Measurements from ENCODE around the gene SCO2.

SCO2 gene

DNA sequence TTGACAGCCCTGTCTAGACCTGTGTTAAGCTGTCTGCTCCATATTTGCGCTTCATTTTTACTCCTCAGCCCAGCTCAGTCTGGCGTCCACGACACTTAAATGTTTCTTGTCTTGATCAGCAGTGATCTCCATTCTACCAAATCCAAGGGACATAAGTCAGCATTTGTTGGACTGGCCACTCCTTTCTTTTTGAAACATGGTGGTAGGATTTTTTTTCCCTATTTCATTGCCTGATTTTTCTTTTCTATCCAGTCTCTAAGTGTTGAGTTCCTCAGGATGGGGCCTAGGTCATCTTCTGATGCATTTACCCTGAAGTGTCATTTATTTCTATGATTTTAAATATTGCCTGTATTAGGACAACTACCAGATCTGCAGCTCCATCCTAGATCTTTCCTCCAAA lies 16.5 kb downstream of the SCO2 start:
- peaks cover 45% of the 10 kb centered on the region for H3K79me2 ChIP-seq (ENCODE audit: insufficient read depth, low read length)

GRCh38 chr22:50507991-50508884 lies 17.2 kb downstream of the SCO2 start, which contains the start of gene NCAPH2:
TSS of gene NCAPH2 (plus strand) at chr22:50508224. CDS start at chr22:50508338, 114 bp downstream.
- H4K20me1 ChIP-seq (ENCODE audit: insufficient read depth, low read length), result no peaks in the 10 kb centered on the region
- peak within 1 kb of the TSS; percentile 98 for H3K4me2 ChIP-seq (ENCODE audit: low read length)
- no peaks in the 10 kb centered on the region for H3F3A ChIP-seq (ENCODE audit: insufficient read depth, low read length)
- TF ChIP-seq EZH2 (IDR thresholded peaks at IDR 0.05; ENCODE audit: borderline replicate concordance, low read length), result no peak
- TF ChIP-seq, protein P1, sequence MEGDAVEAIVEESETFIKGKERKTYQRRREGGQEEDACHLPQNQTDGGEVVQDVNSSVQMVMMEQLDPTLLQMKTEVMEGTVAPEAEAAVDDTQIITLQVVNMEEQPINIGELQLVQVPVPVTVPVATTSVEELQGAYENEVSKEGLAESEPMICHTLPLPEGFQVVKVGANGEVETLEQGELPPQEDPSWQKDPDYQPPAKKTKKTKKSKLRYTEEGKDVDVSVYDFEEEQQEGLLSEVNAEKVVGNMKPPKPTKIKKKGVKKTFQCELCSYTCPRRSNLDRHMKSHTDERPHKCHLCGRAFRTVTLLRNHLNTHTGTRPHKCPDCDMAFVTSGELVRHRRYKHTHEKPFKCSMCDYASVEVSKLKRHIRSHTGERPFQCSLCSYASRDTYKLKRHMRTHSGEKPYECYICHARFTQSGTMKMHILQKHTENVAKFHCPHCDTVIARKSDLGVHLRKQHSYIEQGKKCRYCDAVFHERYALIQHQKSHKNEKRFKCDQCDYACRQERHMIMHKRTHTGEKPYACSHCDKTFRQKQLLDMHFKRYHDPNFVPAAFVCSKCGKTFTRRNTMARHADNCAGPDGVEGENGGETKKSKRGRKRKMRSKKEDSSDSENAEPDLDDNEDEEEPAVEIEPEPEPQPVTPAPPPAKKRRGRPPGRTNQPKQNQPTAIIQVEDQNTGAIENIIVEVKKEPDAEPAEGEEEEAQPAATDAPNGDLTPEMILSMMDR (IDR thresholded peaks at IDR 0.05; ENCODE audit: low read length), result no peak
- peak within 1 kb of the TSS; percentile 94 for H3K9ac ChIP-seq (ENCODE audit: low read length)
- H3K27me3 ChIP-seq (ENCODE audit: insufficient read depth, low read length), result no peaks in the 10 kb centered on the region
- peaks cover 38% of the 10 kb centered on the region for H3K79me2 ChIP-seq (ENCODE audit: insufficient read depth, low read length)
- peak within 1 kb of the TSS; percentile 90 for H3K27ac ChIP-seq (ENCODE audit: low read depth, low read length, poor library complexity, severe bottlenecking)
- H2AFZ ChIP-seq (ENCODE audit: low read length), result no peak within 1 kb of the TSS
- peak within 1 kb of the TSS; percentile 96 for H3K4me3 ChIP-seq (ENCODE audit: low read depth, low read length, poor library complexity, severe bottlenecking)
- peaks cover 26% of the 10 kb centered on the region for H3K4me1 ChIP-seq (ENCODE audit: insufficient read depth, low read length, severe bottlenecking)
- H3K9me3 ChIP-seq (ENCODE audit: low read length), result no peaks in the 10 kb centered on the region
- H3K9me2 ChIP-seq (ENCODE audit: low read depth, low read length), result no peaks in the 10 kb centered on the region
- peaks cover 34% of the 10 kb centered on the region for H3K36me3 ChIP-seq (ENCODE audit: insufficient read depth, low read length)

More for the DNA sequence above, 16.5 kb downstream of the SCO2 start:
- Histone ChIP-seq H3K27me3 (ENCODE audit: insufficient read depth, low read length) (no peaks in the 10 kb centered on the region), H3K9ac (ENCODE audit: low read length) (peak overlapping the region; percentile 85), H3K9me3 (ENCODE audit: low read length) (no peaks in the 10 kb centered on the region), H3K9me2 (ENCODE audit: low read depth, low read length) (no peaks in the 10 kb centered on the region), H4K20me1 (ENCODE audit: insufficient read depth, low read length) (no peaks in the 10 kb centered on the region), H3K36me3 (ENCODE audit: insufficient read depth, low read length) (peaks cover 35% of the 10 kb centered on the region), H3K4me1 (ENCODE audit: insufficient read depth, low read length, severe bottlenecking) (peaks cover 26% of the 10 kb centered on the region), H3K27ac (ENCODE audit: low read depth, low read length, poor library complexity, severe bottlenecking) (peak overlapping the region; percentile 90), H3F3A (ENCODE audit: insufficient read depth, low read length) (no peaks in the 10 kb centered on the region), H3K4me3 (ENCODE audit: low read depth, low read length, poor library complexity, severe bottlenecking) (peak overlapping the region; percentile 92), H3K4me2 (ENCODE audit: low read length) (peak overlapping the region; percentile 94), H2AFZ (ENCODE audit: low read length) (no peak overlapping the region)
- TF ChIP-seq, protein P1 (IDR thresholded peaks at IDR 0.05; ENCODE audit: low read length), result no peak
- TF ChIP-seq EZH2 (IDR thresholded peaks at IDR 0.05; ENCODE audit: borderline replicate concordance, low read length), result no peak

DNA sequence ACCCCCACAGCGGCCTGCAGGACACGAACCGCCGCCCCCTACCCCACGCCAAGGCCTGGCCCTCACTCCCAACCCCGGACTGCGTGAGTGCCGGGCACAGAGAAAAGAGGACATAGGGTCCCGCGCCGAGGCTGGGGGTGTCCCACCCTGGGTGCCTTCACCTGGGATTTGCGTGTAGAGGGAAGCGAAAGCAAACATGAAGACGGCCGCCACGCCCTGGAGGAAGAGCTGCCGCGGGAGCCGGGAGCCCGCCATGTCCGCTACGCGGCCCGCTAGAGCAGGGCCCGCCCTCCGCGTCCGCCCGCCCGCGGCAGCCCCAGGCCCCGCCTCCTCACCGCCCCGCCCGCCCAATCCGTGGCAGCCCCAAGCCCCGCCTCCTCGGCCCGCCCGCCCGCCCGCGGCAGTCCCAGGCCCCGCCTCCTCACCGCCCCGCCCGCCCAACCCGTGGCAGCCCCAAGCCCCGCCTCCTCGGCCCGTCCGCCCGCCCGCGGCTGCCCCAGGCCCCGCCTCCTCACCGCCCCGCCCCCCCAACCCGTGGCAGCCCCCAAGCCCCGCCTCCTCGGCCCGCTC lies 17.9 kb downstream of the SCO2 start, which contains the start of gene LMF2:
Gene LMF2 (minus strand): TSS at position 282 of the 570 bp plus-strand sequence. CDS start 27 bp downstream, at position 255.
- TF ChIP-seq, protein P1 (IDR thresholded peaks at IDR 0.05; ENCODE audit: low read length), result no peak
- TF ChIP-seq EZH2 (IDR thresholded peaks at IDR 0.05; ENCODE audit: borderline replicate concordance, low read length), result no peak
- Histone ChIP-seq H3K4me1 (ENCODE audit: insufficient read depth, low read length, severe bottlenecking) (peaks cover 26% of the 10 kb centered on the region), H3F3A (ENCODE audit: insufficient read depth, low read length) (no peaks in the 10 kb centered on the region), H3K27me3 (ENCODE audit: insufficient read depth, low read length) (no peaks in the 10 kb centered on the region), H3K4me3 (ENCODE audit: low read depth, low read length, poor library complexity, severe bottlenecking) (peak within 1 kb of the TSS; percentile 96), H2AFZ (ENCODE audit: low read length) (no peak within 1 kb of the TSS), H3K36me3 (ENCODE audit: insufficient read depth, low read length) (peaks cover 28% of the 10 kb centered on the region), H3K27ac (ENCODE audit: low read depth, low read length, poor library complexity, severe bottlenecking) (peak within 1 kb of the TSS; percentile 90), H3K4me2 (ENCODE audit: low read length) (peak within 1 kb of the TSS; percentile 98), H3K9ac (ENCODE audit: low read length) (peak within 1 kb of the TSS; percentile 94), H3K79me2 (ENCODE audit: insufficient read depth, low read length) (peaks cover 31% of the 10 kb centered on the region), H3K9me2 (ENCODE audit: low read depth, low read length) (no peaks in the 10 kb centered on the region), H4K20me1 (ENCODE audit: insufficient read depth, low read length) (no peaks in the 10 kb centered on the region), H3K9me3 (ENCODE audit: low read length) (no peaks in the 10 kb centered on the region)

Measured in OCI-LY1 (cell line).